ENCODE results near the gene PIK3C2G.

DNA sequence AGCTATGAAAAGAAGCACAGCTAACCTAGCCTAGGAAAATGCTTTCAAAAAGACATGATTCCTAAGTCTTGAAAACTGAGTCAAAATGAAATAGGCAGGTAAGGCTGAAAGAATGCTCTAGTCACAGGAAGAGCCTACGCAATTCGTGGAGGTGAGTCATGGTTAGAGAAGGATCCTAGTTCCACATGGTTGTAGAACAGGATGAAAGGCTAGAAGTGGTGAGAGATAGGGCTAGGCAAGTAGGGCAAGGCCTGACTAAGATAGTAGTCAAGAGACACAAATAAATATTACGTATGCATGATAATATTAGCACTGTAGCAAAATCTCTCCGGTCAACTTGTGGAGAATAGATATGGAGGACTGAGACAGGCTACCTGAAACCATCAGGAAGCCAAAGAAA, 429.3 kb downstream of the PIK3C2G start:
- no peak for TF ChIP-seq ZC3H10 (CRISPR knock-in tag; IDR thresholded peaks at IDR 0.05)
- TF ChIP-seq, protein P1, sequence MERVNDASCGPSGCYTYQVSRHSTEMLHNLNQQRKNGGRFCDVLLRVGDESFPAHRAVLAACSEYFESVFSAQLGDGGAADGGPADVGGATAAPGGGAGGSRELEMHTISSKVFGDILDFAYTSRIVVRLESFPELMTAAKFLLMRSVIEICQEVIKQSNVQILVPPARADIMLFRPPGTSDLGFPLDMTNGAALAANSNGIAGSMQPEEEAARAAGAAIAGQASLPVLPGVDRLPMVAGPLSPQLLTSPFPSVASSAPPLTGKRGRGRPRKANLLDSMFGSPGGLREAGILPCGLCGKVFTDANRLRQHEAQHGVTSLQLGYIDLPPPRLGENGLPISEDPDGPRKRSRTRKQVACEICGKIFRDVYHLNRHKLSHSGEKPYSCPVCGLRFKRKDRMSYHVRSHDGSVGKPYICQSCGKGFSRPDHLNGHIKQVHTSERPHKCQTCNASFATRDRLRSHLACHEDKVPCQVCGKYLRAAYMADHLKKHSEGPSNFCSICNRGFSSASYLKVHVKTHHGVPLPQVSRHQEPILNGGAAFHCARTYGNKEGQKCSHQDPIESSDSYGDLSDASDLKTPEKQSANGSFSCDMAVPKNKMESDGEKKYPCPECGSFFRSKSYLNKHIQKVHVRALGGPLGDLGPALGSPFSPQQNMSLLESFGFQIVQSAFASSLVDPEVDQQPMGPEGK (CRISPR knock-in tag; IDR thresholded peaks at IDR 0.05; ENCODE audit: borderline replicate concordance): no peak
- TF ChIP-seq ZFP30 (CRISPR knock-in tag; IDR thresholded peaks at IDR 0.05): no peak
- TF ChIP-seq ISL1 (CRISPR knock-in tag; IDR thresholded peaks at IDR 0.05): no peak
- TF ChIP-seq, protein P2, sequence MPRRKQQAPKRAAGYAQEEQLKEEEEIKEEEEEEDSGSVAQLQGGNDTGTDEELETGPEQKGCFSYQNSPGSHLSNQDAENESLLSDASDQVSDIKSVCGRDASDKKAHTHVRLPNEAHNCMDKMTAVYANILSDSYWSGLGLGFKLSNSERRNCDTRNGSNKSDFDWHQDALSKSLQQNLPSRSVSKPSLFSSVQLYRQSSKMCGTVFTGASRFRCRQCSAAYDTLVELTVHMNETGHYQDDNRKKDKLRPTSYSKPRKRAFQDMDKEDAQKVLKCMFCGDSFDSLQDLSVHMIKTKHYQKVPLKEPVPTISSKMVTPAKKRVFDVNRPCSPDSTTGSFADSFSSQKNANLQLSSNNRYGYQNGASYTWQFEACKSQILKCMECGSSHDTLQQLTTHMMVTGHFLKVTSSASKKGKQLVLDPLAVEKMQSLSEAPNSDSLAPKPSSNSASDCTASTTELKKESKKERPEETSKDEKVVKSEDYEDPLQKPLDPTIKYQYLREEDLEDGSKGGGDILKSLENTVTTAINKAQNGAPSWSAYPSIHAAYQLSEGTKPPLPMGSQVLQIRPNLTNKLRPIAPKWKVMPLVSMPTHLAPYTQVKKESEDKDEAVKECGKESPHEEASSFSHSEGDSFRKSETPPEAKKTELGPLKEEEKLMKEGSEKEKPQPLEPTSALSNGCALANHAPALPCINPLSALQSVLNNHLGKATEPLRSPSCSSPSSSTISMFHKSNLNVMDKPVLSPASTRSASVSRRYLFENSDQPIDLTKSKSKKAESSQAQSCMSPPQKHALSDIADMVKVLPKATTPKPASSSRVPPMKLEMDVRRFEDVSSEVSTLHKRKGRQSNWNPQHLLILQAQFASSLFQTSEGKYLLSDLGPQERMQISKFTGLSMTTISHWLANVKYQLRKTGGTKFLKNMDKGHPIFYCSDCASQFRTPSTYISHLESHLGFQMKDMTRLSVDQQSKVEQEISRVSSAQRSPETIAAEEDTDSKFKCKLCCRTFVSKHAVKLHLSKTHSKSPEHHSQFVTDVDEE (CRISPR knock-in tag; IDR thresholded peaks at IDR 0.05): no peak
- no peak for TF ChIP-seq OSR1 (CRISPR knock-in tag; IDR thresholded peaks at IDR 0.05)
- TF ChIP-seq RARB (CRISPR knock-in tag; IDR thresholded peaks at IDR 0.05): no peak
- no peak for TF ChIP-seq BACH2 (CRISPR knock-in tag; IDR thresholded peaks at IDR 0.05; ENCODE audit: borderline replicate concordance)
- TF ChIP-seq ZNF565 (CRISPR knock-in tag; conservative IDR thresholded peaks at IDR 0.05; ENCODE audit: low read depth): no peak

All from SK-N-SH treated with all-trans-retinoic acid at 6 μM for 48 hours (cell line).